Omental fat pad (tissue), 4 donors: ENCODE data around the gene HTN3. TPM values are rescaled to one million over a fixed set of nuclear protein-coding genes. Genes with fewer than 3 reads are reported as not detected.
"Not testable (repeated sequence)": the region's sequence is repeated elsewhere in the genome, so short reads cannot be mapped to it uniquely, and the experiment has no call there.

Experiments used
- ATAC-seq: fragments of 150-250 bp; one replicate; pipeline ENCODE4 v1.9.1; 2016; ENCODE audit warnings: mild to moderate bottlenecking, moderate library complexity; ENCODE audit not compliant: low FRiP score
- DNase-seq: peaks from one replicate; pipeline ENCODE4 v3.0.0-alpha.2; 2019; ENCODE audit warnings: low spot score
- total RNA-seq, 4 donors: library from RNA; depleted of rRNA; stranded (reverse); fragments of >200 nt; gene quantifications; one replicate each; pipeline ENCODE4 v1.1.0, GENCODE V29; 2016
- TF ChIP-seq, protein P1 (sequence below), 3 donors: fragments of 450-650 bp; IDR thresholded peaks; one replicate each; pipeline ENCODE4 v1.5.1; 2016 to 2017; ENCODE audit warnings: antibody characterized with exemption in 3 of 3, mild to moderate bottlenecking in 3 of 3, moderate library complexity in 2 of 3

HTN3 gene
- total RNA-seq, 4 donors from 2014 or later = not detected

DNA sequence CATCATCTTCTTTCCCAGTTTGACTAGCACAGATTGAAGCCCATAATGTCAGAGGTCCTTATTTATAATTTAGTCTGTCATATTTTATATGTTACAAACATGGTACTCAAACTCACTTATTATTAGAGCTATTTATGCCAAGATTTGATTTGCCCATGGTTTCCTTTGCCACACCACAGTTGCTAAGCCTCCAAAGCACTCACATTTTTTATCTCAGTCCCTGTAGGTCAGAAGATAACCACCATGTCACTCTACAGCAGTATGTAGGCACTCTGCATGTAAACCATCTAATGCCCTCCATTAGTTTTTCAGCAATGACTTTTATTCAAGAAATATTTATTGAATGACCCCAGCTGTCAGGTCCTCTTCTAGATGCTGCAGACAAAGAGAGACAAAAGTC, 25.8 kb upstream of the HTN3 start:
- TF ChIP-seq, protein P1, sequence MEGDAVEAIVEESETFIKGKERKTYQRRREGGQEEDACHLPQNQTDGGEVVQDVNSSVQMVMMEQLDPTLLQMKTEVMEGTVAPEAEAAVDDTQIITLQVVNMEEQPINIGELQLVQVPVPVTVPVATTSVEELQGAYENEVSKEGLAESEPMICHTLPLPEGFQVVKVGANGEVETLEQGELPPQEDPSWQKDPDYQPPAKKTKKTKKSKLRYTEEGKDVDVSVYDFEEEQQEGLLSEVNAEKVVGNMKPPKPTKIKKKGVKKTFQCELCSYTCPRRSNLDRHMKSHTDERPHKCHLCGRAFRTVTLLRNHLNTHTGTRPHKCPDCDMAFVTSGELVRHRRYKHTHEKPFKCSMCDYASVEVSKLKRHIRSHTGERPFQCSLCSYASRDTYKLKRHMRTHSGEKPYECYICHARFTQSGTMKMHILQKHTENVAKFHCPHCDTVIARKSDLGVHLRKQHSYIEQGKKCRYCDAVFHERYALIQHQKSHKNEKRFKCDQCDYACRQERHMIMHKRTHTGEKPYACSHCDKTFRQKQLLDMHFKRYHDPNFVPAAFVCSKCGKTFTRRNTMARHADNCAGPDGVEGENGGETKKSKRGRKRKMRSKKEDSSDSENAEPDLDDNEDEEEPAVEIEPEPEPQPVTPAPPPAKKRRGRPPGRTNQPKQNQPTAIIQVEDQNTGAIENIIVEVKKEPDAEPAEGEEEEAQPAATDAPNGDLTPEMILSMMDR (IDR thresholded peaks at IDR 0.05) = no peak
- no peak for DNase-seq
- ATAC-seq = no peak

DNA sequence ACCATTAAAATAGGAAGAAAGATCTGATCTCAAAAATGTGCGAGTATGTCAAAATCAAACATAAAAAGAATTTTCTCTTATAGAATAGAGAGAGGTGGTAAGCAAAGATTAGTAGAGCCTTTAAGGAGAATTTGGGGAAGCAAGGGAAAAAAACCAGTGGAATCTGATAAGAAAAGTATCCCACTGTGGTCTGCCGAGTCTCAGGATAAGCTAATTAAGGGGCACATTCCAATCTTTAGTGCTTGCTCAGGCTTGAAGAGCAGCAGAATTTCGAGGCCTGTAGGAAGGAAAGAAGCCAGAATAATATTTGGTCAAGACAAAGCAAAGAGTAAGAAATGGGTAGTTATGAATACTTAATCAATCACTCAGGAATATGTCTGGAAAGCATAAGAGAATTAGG, 19.5 kb upstream of the HTN3 start:
- DNase-seq (no peak), ATAC-seq (no peak)
- TF ChIP-seq, protein P1 (IDR thresholded peaks at IDR 0.05) = no peak

DNA sequence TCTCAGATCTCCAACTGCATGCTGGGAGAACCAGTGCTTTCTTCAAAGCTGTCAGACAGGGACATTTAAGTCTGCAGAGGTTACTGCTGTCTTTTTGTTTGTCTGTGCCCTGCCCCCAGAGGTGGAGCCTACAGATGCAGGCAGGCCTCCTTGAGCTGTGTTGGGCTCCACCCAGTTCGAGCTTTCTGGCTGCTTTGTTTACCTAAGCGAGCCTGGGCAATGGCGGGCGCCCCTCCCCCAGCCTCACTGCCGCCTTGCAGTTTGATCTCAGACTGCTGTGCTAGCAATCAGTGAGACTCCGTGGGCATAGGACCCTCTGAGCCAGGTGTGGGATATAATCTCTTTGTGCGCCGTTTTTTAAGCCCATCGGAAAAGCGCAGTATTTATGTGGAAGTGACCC, 9.3 kb upstream of the HTN3 start:
- ATAC-seq, DNase-seq: not testable (repeated sequence)

DNA sequence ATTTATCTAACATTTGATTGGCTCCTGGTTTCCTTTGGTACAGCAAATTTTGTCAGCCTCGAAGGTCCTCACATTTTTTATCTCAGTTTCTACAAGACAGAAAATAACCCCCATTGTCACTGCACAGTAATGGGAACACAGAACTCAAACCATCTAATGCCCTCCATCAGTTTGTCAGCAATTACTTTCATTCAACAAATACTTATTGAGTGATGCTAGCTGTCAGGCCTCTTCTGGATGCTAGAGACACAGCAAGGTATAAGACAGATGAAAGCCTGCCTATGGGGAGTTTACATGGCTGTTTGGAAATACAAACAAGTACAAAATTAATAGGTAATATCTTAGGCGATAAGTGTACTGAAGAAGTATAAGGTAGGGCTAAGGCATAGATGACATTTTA, 5.0 kb upstream of the HTN3 start:
- no peak for DNase-seq
- no peak for ATAC-seq
- TF ChIP-seq, protein P1 (IDR thresholded peaks at IDR 0.05) = no peak

DNA sequence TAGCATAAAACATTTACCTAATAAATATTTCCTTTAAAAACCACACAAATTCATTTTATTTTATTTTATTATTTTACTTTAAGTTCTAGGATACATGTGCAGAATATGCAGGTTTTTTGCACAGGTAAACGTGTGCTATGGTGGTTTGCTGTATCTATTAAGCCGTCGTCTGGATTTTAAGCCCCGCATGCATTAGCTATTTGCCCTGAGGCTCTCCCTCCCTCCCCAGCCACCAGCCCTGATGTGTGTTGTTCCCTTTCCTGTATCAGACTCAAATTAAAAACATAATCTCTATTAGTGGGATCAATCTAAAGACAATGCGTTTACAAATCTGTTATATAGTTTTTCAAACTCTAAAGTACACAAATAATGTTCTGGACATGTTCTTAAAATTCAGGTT, 1.2 kb upstream of the HTN3 start:
- TF ChIP-seq, protein P1 (IDR thresholded peaks at IDR 0.05) = no peak
- ATAC-seq (no peak), DNase-seq (no peak)

DNA sequence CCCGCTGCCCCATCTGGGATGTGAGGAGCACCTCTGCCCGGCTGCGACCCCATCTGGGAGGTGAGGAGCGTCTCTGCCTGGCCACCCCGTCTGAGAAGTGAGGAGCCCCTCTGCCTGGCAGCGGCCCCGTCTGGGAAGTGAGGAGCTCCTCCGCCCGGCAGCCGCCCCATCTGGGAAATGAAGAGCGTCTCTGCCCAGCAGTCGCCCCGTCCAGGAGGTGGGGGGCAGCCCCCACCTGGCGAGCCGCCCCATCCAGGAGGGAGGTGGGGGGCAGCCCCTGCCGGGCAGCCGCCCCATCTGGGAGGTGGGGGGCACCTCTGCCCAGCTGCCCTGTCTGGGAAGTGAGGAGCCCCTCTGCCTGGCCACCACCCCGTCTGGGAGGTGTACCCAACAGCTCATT, 9.3 kb downstream of the HTN3 start:
- not testable (repeated sequence) for ATAC-seq, DNase-seq

DNA sequence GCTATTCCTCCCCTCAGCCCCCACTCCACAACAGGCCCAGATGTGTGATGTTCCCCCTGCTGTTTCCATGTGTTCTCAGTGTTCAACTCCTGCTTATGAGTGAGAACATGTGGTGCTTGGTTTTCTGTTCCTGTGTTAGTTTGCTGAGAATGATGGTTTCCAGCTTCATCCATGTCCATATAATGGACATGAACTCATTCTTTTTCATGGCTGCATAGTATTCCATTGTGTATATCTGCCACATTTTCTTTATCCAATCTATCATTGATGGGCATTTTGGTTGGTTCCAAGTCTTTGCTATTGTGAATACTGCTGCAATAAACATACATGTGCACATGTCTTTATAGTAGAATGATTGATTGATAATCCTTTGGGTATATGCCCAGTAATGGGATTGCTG, 11.7 kb downstream of the HTN3 start:
- DNase-seq, ATAC-seq: not testable (repeated sequence)

DNA sequence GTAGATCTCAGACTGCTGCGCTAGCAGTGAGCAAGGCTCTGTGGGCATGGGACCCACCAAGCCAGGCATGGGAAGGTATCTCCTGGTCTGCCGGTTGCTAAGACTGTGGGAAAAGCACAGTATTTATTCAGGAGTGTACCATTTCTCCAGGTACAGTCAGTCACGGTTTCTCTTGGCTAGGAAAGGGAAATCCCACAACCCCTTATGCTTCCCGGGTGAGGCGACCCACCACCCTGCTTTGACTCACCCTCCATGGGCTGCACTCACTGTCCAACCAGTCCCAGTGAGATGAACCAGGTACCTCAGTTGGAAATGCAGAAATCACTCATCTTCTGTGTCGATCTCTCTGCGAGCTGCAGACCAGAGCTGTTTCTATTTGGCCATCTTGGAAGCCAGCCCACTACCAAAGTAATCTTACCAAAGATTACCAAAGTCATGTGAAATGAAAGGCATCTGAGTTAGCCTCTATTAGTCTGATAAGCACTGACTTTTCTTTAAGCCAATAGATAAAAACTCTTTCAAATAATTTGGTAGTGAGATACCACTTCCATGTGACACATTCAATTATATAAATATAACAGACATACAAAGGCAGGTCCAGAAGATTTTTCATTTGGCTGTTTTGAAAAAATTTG, 13.5 kb downstream of the HTN3 start:
- DNase-seq (no peak), ATAC-seq (no peak)
- TF ChIP-seq, protein P1 (IDR thresholded peaks at IDR 0.05) = no peak

DNA sequence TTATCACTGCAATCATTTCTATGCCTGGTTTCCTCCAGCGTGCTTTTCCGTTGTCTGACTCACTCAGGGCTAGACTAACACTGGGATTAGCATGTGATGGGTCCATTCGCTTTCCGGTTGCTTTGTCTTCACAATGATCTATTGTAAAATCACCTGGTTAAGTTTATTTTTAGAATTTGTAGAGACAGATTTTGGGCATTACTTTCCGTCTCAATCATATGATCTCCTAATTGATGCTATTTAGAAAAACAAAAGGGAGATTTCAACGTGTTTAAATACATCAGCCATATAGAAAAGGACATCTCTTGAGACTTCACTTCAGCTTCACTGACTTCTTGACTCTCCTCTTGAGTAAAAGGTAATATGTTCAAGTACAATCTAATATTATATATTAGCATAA, 21.9 kb downstream of the HTN3 start, which contains the start of gene HTN1:
HTN1 (plus strand) TSS at position 301 of the 400 bp plus-strand sequence. CDS start 2,639 bp downstream, outside the sequence.
- ATAC-seq, DNase-seq: not testable (repeated sequence)

DNA sequence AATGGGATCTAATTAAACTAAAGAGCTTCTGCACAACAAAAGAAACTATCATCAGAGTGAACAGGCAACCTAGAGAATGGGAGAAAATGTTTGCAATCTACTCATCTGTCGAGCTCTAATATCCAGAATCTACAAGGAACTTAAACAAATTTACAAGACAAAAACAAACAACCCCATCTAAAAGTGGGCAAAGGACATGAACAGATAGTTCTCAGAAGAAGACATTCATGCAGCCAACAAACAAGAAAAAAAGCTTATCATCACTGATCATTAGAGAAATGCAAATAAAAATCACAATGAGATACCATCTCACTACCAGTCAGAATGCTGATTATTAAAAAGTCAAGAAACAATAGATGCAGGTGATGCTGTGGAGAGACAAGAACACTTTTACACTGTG, 28.3 kb downstream of the HTN3 start:
- DNase-seq, ATAC-seq: not testable (repeated sequence)
